GM12878 (cell line): ENCODE data around the gene METRNL. TPM values are rescaled to one million over a fixed set of nuclear protein-coding genes. Genes with fewer than 3 reads are reported as not detected.
A peak's percentile ranks its signal among the peaks of the same experiment; 100 is the strongest.
"Not testable (repeated sequence)": the region's sequence is repeated elsewhere in the genome, so short reads cannot be mapped to it uniquely, and the experiment has no call there.

Source experiments
- ATAC-seq: fragments of 200-7000 bp; cut with Tn5 transposase; 3 replicates; pipeline ENCODE4 v1.9.1; 2020; ENCODE audit warnings: mild to moderate bottlenecking, moderate library complexity
- BruUV-seq: library from RNA; stranded (reverse); fragments of 400-500 nt; replicated peaks from 2 replicates; lab custom pipeline; 2021; lab: Mats Ljungman, UMichigan
- CTCF ChIA-PET: fragments of 300-600 bp; sonication (Branson Sonifier 250); formaldehyde crosslinking; extraction: SDS; loops from one replicate; lab custom pipeline; 2021; ENCODE audit warnings: inconsistent platforms; lab: Yijun Ruan, JAX
- POLR2A ChIA-PET: fragments of 350-600 bp; formaldehyde crosslinking; extraction: SDS; loops from one replicate; lab custom pipeline; 2021; ENCODE audit warnings: inconsistent platforms; lab: Charles Lee
- RAD21 ChIA-PET: fragments of 300-600 bp; sonication (Branson Sonifier 250); formaldehyde crosslinking; loops from one replicate; lab custom pipeline; 2023; ENCODE audit warnings: antibody characterized with exemption; ENCODE audit not compliant: unreplicated experiment; lab: Charles Lee
- SMC1A ChIA-PET: fragments of 300-600 bp; sonication (Branson Sonifier 250); formaldehyde crosslinking; loops from one replicate; lab custom pipeline; 2023; ENCODE audit not compliant: unreplicated experiment, uncharacterized antibody; lab: Charles Lee
- DNase-seq: peaks from one replicate; pipeline ENCODE4 v3.0.0-alpha.2; 2011; ENCODE audit warnings: low read depth, low spot score
- FAIRE-seq: peaks from 3 replicates; lab custom pipeline; 2011; peaks lifted over from hg19 to GRCh38; lab: Jason Lieb, UNC
- H2AFZ ChIP-seq: 2 replicates; pipeline ENCODE4 v1.6.0; 2011; ENCODE audit warnings: low read depth, low read length, control low read depth; ENCODE audit not compliant: control insufficient read depth
- H3K27ac ChIP-seq: 2 replicates; pipeline ENCODE4 v1.5.1; 2011; ENCODE audit warnings: control low read depth; ENCODE audit not compliant: control insufficient read depth, insufficient read depth
- H3K27me3 ChIP-seq, 2 experiments: replicated peaks in 1 of 2; 2 replicates each; pipeline versions ENCODE4 v1.6.0 to v1.6.1; 2011; ENCODE audit warnings: low read length in 1 of 2; ENCODE audit not compliant: control insufficient read depth in 2 of 2, insufficient read depth in 2 of 2
- H3K36me3 ChIP-seq, 2 experiments: 2 replicates each; pipeline ENCODE4 v1.5.1; 2011; ENCODE audit warnings: low read length in 1 of 2; ENCODE audit not compliant: control insufficient read depth in 2 of 2, insufficient read depth in 2 of 2
- H3K4me1 ChIP-seq: 2 replicates; pipeline ENCODE4 v1.6.1; 2011; ENCODE audit warnings: mild to moderate bottlenecking, low read length, moderate library complexity, mixed read lengths; ENCODE audit not compliant: control insufficient read depth, insufficient read depth
- H3K4me2 ChIP-seq: 2 replicates; pipeline ENCODE4 v1.6.0; 2011; ENCODE audit warnings: control low read depth; ENCODE audit not compliant: control insufficient read depth, insufficient read depth
- H3K4me3 ChIP-seq: fragments of 200-600 bp; sonication (generic); 2 replicates; pipeline ENCODE4 v1.5.1; 2016
- H3K79me2 ChIP-seq: 2 replicates; pipeline ENCODE4 v1.6.0; 2011; ENCODE audit warnings: low read length; ENCODE audit not compliant: control insufficient read depth, insufficient read depth
- H3K9ac ChIP-seq: 2 replicates; pipeline ENCODE4 v1.8.0; 2011; ENCODE audit warnings: low read length, control low read depth, mixed read lengths; ENCODE audit not compliant: control insufficient read depth, insufficient read depth
- H3K9me3 ChIP-seq: replicated peaks from 3 replicates; pipeline ENCODE4 v1.5.1; 2011; ENCODE audit warnings: mild to moderate bottlenecking, low read length; ENCODE audit not compliant: control insufficient read depth, insufficient read depth
- H4K20me1 ChIP-seq: 2 replicates; pipeline ENCODE4 v1.6.0; 2011; ENCODE audit not compliant: control insufficient read depth, insufficient read depth
- CEBPB ChIP-seq, 2 experiments: fragments of 150-350 bp in 1 of 2; IDR thresholded peaks; 2 replicates each; pipeline ENCODE4 v1.6.1; 2012 to 2014; ENCODE audit warnings: low read depth in 2 of 2, low read length in 2 of 2, borderline replicate concordance in 1 of 2, inconsistent platforms in 1 of 2
- EP300 ChIP-seq, 2 experiments: fragments of 150-350 bp in 1 of 2; IDR thresholded peaks; 2 replicates each; pipeline ENCODE4 v1.6.1; 2011 to 2012; ENCODE audit warnings: low read depth in 2 of 2, low read length in 2 of 2, borderline replicate concordance in 1 of 2, improper control_type of control experiment in 1 of 2, inconsistent platforms in 1 of 2; ENCODE audit not compliant: control insufficient read depth in 1 of 2
- HCFC1 ChIP-seq: fragments of 150-350 bp; IDR thresholded peaks from 2 replicates; pipeline ENCODE4 v1.6.1; 2014; ENCODE audit warnings: low read length
- HDGF ChIP-seq: fragments of 450-650 bp; IDR thresholded peaks from 2 replicates; pipeline ENCODE4 v1.6.1; 2016; ENCODE audit warnings: antibody characterized with exemption
- NR2C2 ChIP-seq: IDR thresholded peaks from 2 replicates; pipeline ENCODE4 v1.6.1; 2011; ENCODE audit warnings: borderline replicate concordance, low read depth; ENCODE audit not compliant: control insufficient read depth, insufficient read length
- RELA ChIP-seq: fragments of 450-650 bp; IDR thresholded peaks from 2 replicates; pipeline ENCODE4 v1.8.0; 2014; ENCODE audit warnings: borderline replicate concordance; ENCODE audit not compliant: partially characterized antibody
- SKIL ChIP-seq: fragments of 450-650 bp; IDR thresholded peaks from 2 replicates; pipeline ENCODE4 v1.6.1; 2017; ENCODE audit warnings: mild to moderate bottlenecking, low read depth, inconsistent platforms; ENCODE audit not compliant: poor library complexity, severe bottlenecking
- TBL1XR1 ChIP-seq: IDR thresholded peaks from 2 replicates; pipeline ENCODE4 v1.6.1; 2012; ENCODE audit warnings: low read depth, low read length, improper control_type of control experiment
- TCF12 ChIP-seq: IDR thresholded peaks from 2 replicates; pipeline ENCODE4 v1.6.1; 2011; ENCODE audit warnings: low read depth, mild to moderate bottlenecking, low read length
- TCF3 ChIP-seq: IDR thresholded peaks from 2 replicates; pipeline ENCODE4 v1.6.1; 2012; ENCODE audit warnings: low read depth, mild to moderate bottlenecking, low read length, borderline replicate concordance; ENCODE audit not compliant: insufficient read depth
- ZBED1 ChIP-seq: IDR thresholded peaks from 2 replicates; pipeline ENCODE4 v1.6.1; 2016; ENCODE audit warnings: borderline replicate concordance
- ZNF384 ChIP-seq: IDR thresholded peaks from 2 replicates; pipeline ENCODE4 v1.6.1; 2012; ENCODE audit warnings: low read depth, mild to moderate bottlenecking, low read length, improper control_type of control experiment, borderline replicate concordance
- WGBS: methylation state at CpG from one replicate; pipeline ENCODE4 v1.1.6; 2016; ENCODE audit warnings: low lambda C conversion rate; ENCODE audit not compliant: insufficient replicate concordance, insufficient coverage; ENCODE audit errors: missing lambda C conversion rate; 5-methylcytosine and 5-hydroxymethylcytosine counted together
- in situ Hi-C: fragments of 300-500 bp; cut with MboI; formaldehyde crosslinking; loops from 9 replicates; pipeline ENCODE4 v1.14.3; 2018; ENCODE audit warnings: mixed read lengths
- intact Hi-C: fragments of 100-400 bp; cut with micrococcal nuclease; formaldehyde crosslinking; loops from one replicate; pipeline ENCODE4 v1.14.2; 2022; ENCODE audit not compliant: unreplicated experiment
- polyA plus RNA-seq, 11 experiments: library from polyadenylated mRNA; depleted of rRNA in 4 of 11; unstranded in 6 of 11; stranded (reverse) in 5 of 11; fragments of >200 nt; fragmentation: Nextera tagmentation in 4 of 11; fragmentation: Illumina TruSeq in 1 of 11; extraction: Ambion mirVana in 4 of 11; extraction: Trizol in 1 of 11; gene quantifications; 1 replicate in 1 of 11; 2 replicates in 10 of 11; pipeline versions ENCODE4 v1.2.1 to v1.2.3, GENCODE V29; 2011 to 2016; ENCODE audit warnings: inconsistent platforms in 2 of 11, missing spikeins in 2 of 11, low read depth in 1 of 11
- total RNA-seq, 4 experiments: library from RNA; depleted of rRNA in 3 of 4; stranded (reverse); fragments of >200 nt in 3 of 4; fragmentation: Illumina TruSeq in 1 of 4; extraction: Trizol in 1 of 4; gene quantifications; 2 replicates each; pipeline versions ENCODE4 v1.2.1 to v1.2.3, GENCODE V29; 2013 to 2021

METRNL gene
- total and polyA plus RNA-seq, 10 of the 15 experiments (the other 5 are each of a cell fraction or from before 2014, with no cell fraction given) = 0.05 to 3.7 (median 0.48) TPM; not detected in 2

- H3K27ac ChIP-seq = peak overlapping the region; percentile 64; the same call in 1 of the 2 replicates
- H3K36me3 ChIP-seq, H4K20me1 ChIP-seq, DNase-seq, H3K9me3 ChIP-seq, ATAC-seq, H3K4me3 ChIP-seq, POLR2A ChIA-PET, in situ Hi-C loops, FAIRE-seq, H3K27me3 ChIP-seq, H3K4me1 ChIP-seq, H3K9ac ChIP-seq, H3K4me2 ChIP-seq, H3K79me2 ChIP-seq, BruUV-seq, intact Hi-C loops: not testable (repeated sequence)
- ChIA-PET RAD21 (interaction anchor here (1.3 kb wide), 1 partner anchor 133 kb away, joined by 3 read pairs; no protein-coding TSS in a partner anchor), SMC1A (interaction anchor here (0.6 kb wide), 1 partner anchor 47 kb away, joined by 3 read pairs; no protein-coding TSS in a partner anchor), CTCF (interaction anchor here (1.9 kb wide), 1 partner anchor 154 kb away, joined by 6 read pairs; no protein-coding TSS in a partner anchor)
- peak overlapping the region; percentile 70 for H2AFZ ChIP-seq
- WGBS = 92% methylated on average over 12 of the region's 12 CpGs
These were observed 31.5 kb upstream of the METRNL start for GRCh38 chr17:83047818-83048475.

- no peaks in the 10 kb centered on the region; the same call in none of the 3 replicates for H3K9me3 ChIP-seq
- SMC1A ChIA-PET = no interaction called here
- FAIRE-seq (no peak), DNase-seq (no peak), ATAC-seq (no peak)
- H3K36me3 ChIP-seq = no peaks in the 10 kb centered on the region
- H3K4me3 ChIP-seq = peak overlapping the region; percentile 70; the same call in 1 of the 2 replicates
- no peaks in the 10 kb centered on the region; the same call in none of the 2 replicates for H3K4me1 ChIP-seq
- H2AFZ ChIP-seq = peak overlapping the region; percentile 95
- H3K79me2 ChIP-seq = no peaks in the 10 kb centered on the region
- in situ Hi-C loops = no loop called here
- H4K20me1 ChIP-seq = no peaks in the 10 kb centered on the region
- intact Hi-C loops = no loop called here
- CTCF ChIA-PET = no interaction called here
- H3K27me3 ChIP-seq = no peaks in the 10 kb centered on the region
- H3K27ac ChIP-seq = peak overlapping the region; percentile 81
- no TSS peak for BruUV-seq
- POLR2A ChIA-PET = interaction anchor here (0.7 to 1.1 kb wide), 2 partner anchors 9 to 14 kb away, joined by 3 read pairs; no protein-coding TSS in a partner anchor
- 68% methylated on average over 19 of the region's 55 CpGs for WGBS
- RAD21 ChIA-PET = interaction anchor here (0.8 kb wide), 1 partner anchor 37 kb away, joined by 3 read pairs; no protein-coding TSS in a partner anchor
- peak overlapping the region; percentile 87 for H3K4me2 ChIP-seq
- H3K9ac ChIP-seq = peak overlapping the region; percentile 60; the same call in 1 of the 2 replicates
- TF ChIP-seq EP300 (IDR thresholded peaks at IDR 0.05; ENCODE audit: borderline replicate concordance in 1 of 2, control insufficient read depth in 1 of 2, low read depth in 2 of 2, low read length in 2 of 2) = no peak
- TF ChIP-seq TBL1XR1 = no peak
- TF ChIP-seq HDGF = 0 out of 2 replicates have a peak, but pooled peaks have one; percentile 64
- TF ChIP-seq SKIL = no peak
- TF ChIP-seq ZNF384 = no peak
- TF ChIP-seq RELA = no peak
- TF ChIP-seq HCFC1 = no peak
- TF ChIP-seq TCF3 = peak; percentile 70
- no peak for TF ChIP-seq ZBED1
- TF ChIP-seq TCF12 = peak; percentile 91
- TF ChIP-seq CEBPB (IDR thresholded peaks at IDR 0.05; ENCODE audit: borderline replicate concordance in 1 of 2, low read depth in 2 of 2, low read length in 2 of 2) = no peak
- peak; percentile 36 for TF ChIP-seq NR2C2
These were observed 28.6 kb upstream of the METRNL start for GRCh38 chr17:83050651-83051395.
